ENCODE measurements around the gene SLC25A1.

SLC25A1 gene

GRCh38 chr22:19137384-19138216 lies 40.9 kb downstream of the SLC25A1 start:
- DNase-seq (ENCODE audit: low read depth): no peak

- DNase-seq (ENCODE audit: low read depth): no peak
Measured at GRCh38 chr22:19136915-19137314, 41.6 kb downstream of the SLC25A1 start.

GRCh38 chr22:19134874-19135273 lies 43.7 kb downstream of the SLC25A1 start:
- DNase-seq (ENCODE audit: low read depth): no peak

GRCh38 chr22:19134176-19134831 lies 44.2 kb downstream of the SLC25A1 start:
- no peak for DNase-seq (ENCODE audit: low read depth)

- no peak for DNase-seq (ENCODE audit: low read depth)
Measured at GRCh38 chr22:19133561-19133960, 45.0 kb downstream of the SLC25A1 start.

- DNase-seq (ENCODE audit: low read depth): no peak
Measured at GRCh38 chr22:19132693-19133400, 45.7 kb downstream of the SLC25A1 start.

- no peak for DNase-seq (ENCODE audit: low read depth)
Measured at GRCh38 chr22:19132153-19132552, 46.4 kb downstream of the SLC25A1 start.

- no peak for DNase-seq (ENCODE audit: low read depth)
Measured at GRCh38 chr22:19131685-19132015, 46.9 kb downstream of the SLC25A1 start.

- no peak for DNase-seq (ENCODE audit: low read depth)
Measured at GRCh38 chr22:19130959-19131684, 47.4 kb downstream of the SLC25A1 start, which contains the start of gene TSSK2. Gene TSSK2, plus strand, starts transcription at chr22:19131308. Its CDS starts 92 bp downstream, at chr22:19131400.

- DNase-seq (ENCODE audit: low read depth): no peak
Measured at GRCh38 chr22:19129871-19130270, 48.7 kb downstream of the SLC25A1 start.

- no peak for DNase-seq (ENCODE audit: low read depth)
Measured at GRCh38 chr22:19128946-19129727, 49.4 kb downstream of the SLC25A1 start.

- DNase-seq (ENCODE audit: low read depth): no peak
Measured at GRCh38 chr22:19128009-19128401, 50.5 kb downstream of the SLC25A1 start.

GRCh38 chr22:19127329-19128008 lies 51.1 kb downstream of the SLC25A1 start:
- no peak for DNase-seq (ENCODE audit: low read depth)

- no peak for DNase-seq (ENCODE audit: low read depth)
Measured at GRCh38 chr22:19126309-19127273, 51.9 kb downstream of the SLC25A1 start.

Measured in stimulated activated CD8-positive, alpha-beta memory T cell treated with anti-CD3 and anti-CD28 coated beads, Interleukin-12 subunit alpha, Interleukin-12 subunit beta, amount 100 ng/mL, for 1 hour (primary cell).